T-helper 2 cell treated with Interferon-gamma antibody and Interleukin-4, amounts not matched to agents 5 μg/mL and 100 μg/mL, for 36 hours (primary cell): ENCODE results near the gene VTI1A.

Experiments used
- DNase-seq: peaks from one replicate; pipeline ENCODE4 v3.0.0; 2021; ENCODE audit warnings: low spot score
- H3K27ac Mint-ChIP-seq: one replicate; pipeline ENCODE4 v1.8.0; 2021; ENCODE audit warnings: mild to moderate bottlenecking, mixed read lengths
- H3K27me3 Mint-ChIP-seq: one replicate; pipeline ENCODE4 v1.8.0; 2021; ENCODE audit warnings: low read depth, mixed read lengths
- H3K36me3 Mint-ChIP-seq: one replicate; pipeline ENCODE4 v1.8.0; 2021; ENCODE audit warnings: low read depth, mixed read lengths
- H3K4me1 Mint-ChIP-seq: one replicate; pipeline ENCODE4 v1.8.0; 2021; ENCODE audit warnings: low read depth, mixed read lengths
- H3K4me3 Mint-ChIP-seq: one replicate; pipeline ENCODE4 v1.8.0; 2022; ENCODE audit warnings: mild to moderate bottlenecking, moderate library complexity, mixed read lengths
- H3K9me3 Mint-ChIP-seq: one replicate; pipeline ENCODE4 v1.8.0; 2021; ENCODE audit warnings: mixed read lengths

Gene VTI1A

DNA sequence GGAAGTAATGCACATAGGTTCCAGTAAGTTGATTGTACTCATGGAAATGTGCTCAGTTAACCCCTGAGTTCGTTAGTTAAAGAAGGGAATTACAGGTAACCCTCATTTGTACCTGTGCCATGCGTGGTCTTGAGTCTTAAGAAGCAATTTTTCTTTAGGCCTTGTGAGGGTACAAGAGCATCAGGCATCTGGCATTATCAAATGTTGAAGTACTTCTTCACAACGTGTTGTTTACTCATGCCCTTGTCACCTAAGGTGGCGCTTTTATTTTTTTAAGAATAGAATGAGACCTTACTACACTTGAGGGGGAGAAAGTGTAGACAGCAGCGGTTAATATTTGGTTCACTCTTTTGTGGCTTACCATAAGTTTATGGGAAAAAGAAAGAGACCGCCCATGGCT is 167.1 kb downstream of the VTI1A start:
- no peak overlapping the region for H3K27ac Mint-ChIP-seq

DNA sequence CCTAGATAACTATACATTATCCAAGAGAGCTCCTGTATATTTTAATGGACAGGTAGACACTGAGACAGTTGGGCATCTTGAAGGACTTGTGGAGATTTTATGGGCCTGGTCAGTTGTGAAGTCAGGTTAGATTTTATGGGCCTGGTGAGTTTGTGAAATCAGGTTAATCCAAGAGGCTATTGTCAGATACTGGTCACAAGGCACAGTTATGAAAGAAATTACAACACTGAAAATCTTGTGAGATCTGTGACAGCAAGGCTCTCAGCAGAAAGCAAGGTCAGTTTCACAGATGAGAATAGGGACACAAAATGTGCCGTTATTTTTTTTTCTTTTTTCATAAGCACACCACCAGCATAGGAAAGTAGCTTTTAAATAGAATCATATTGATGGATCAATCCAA is 167.6 kb downstream of the VTI1A start:
- Mint-ChIP-seq H3K36me3 (no peaks in the 10 kb centered on the region), H3K4me1 (no peaks in the 10 kb centered on the region), H3K9me3 (peaks cover 5% of the 10 kb centered on the region), H3K27me3 (no peaks in the 10 kb centered on the region), H3K27ac (no peak overlapping the region), H3K4me3 (no peak overlapping the region)
- DNase-seq, result no peak

More for the DNA sequence above, 167.1 kb downstream of the VTI1A start:
- DNase-seq, result no peak
- Mint-ChIP-seq H3K4me1 (no peaks in the 10 kb centered on the region), H3K27me3 (no peaks in the 10 kb centered on the region), H3K4me3 (no peak overlapping the region), H3K9me3 (peaks cover 5% of the 10 kb centered on the region), H3K36me3 (no peaks in the 10 kb centered on the region)

DNA sequence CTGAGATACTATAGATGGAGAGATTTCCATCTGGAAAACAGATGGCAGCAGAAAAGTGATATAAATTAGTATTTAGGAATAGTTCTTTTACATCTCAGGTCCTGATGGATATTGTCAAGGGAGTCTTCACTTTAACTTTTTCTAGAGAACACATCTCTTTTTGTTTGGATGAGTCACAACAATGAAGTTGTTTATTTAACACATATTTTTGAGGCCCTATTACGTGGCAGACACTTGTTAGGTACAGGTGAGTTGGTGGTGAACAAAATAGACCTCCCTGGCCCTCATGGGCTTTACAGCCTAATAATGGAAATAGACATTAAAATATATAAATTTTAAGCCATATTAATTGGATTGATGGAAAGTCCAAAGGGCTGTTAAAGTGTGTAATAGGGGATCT is 168.3 kb downstream of the VTI1A start:
- peaks cover 5% of the 10 kb centered on the region for H3K9me3 Mint-ChIP-seq
- no peak overlapping the region for H3K27ac Mint-ChIP-seq
- no peak overlapping the region for H3K4me3 Mint-ChIP-seq
- H3K4me1 Mint-ChIP-seq, result no peaks in the 10 kb centered on the region
- no peak for DNase-seq
- no peaks in the 10 kb centered on the region for H3K36me3 Mint-ChIP-seq
- H3K27me3 Mint-ChIP-seq, result no peaks in the 10 kb centered on the region

DNA sequence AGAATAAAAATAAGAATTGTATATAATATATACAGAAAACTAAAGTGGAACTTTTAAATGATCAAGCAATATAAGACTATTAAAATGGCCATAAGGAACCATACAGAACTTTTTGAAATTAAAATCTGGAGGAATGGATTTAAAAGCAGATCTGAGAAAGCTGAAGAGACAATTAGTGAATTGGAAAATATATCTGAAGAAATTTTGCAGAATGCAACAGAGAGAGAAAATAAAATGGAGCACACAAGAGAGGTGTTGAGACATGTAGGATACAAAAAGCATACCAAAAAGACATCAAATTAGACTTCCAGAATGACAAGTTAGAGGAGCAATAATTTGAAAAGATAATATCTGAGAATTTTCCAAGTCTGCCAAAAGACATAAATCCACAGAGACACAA is 169.6 kb downstream of the VTI1A start:
- Mint-ChIP-seq H3K9me3 (peaks cover 5% of the 10 kb centered on the region), H3K27me3 (no peaks in the 10 kb centered on the region), H3K4me1 (no peaks in the 10 kb centered on the region), H3K4me3 (no peak overlapping the region), H3K36me3 (no peaks in the 10 kb centered on the region), H3K27ac (no peak overlapping the region)
- DNase-seq, result no peak

DNA sequence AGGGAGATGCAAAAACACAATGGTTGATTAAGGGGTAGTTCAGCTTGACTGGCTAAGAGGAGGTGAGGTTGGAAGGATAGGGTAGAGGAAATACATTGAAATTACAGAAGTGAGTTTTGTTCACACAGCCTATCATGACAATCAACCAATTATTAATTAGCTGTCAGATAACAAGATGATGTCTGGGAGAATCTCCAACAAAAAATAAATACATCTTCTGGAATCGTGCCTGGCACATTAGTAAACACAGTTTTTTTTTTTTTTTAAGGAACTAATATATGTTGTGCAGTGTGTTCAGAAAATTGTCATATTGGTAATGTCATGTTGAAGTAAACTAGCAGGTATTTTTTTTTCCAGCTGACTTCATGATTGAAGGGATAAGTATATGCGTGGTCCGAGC is 171.8 kb downstream of the VTI1A start:
- Mint-ChIP-seq H3K36me3 (no peaks in the 10 kb centered on the region), H3K4me3 (no peak overlapping the region), H3K27me3 (no peaks in the 10 kb centered on the region), H3K27ac (no peak overlapping the region), H3K4me1 (no peaks in the 10 kb centered on the region), H3K9me3 (peaks cover 5% of the 10 kb centered on the region)
- DNase-seq, result no peak

DNA sequence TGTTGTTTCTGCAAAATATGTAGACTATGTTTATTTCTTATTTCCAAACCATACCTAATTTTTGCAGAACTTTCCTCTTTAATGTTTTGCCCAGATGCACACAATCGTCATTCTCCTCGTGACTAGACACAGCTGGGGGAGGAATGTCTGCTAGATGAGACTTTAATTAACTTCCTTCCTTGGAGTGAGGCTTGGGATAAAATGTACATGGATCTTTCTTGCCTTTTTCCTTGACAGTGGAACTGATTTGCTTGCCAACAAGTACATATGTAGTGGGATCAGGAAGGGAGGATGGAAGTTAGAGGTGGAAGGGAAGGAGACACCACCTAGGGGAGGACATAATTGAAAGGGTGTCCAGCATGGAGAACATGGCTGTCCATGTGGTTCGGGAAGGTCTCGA is 172.5 kb downstream of the VTI1A start:
- DNase-seq, result no peak
- Mint-ChIP-seq H3K9me3 (peaks cover 5% of the 10 kb centered on the region), H3K4me3 (no peak overlapping the region), H3K27me3 (no peaks in the 10 kb centered on the region), H3K4me1 (no peaks in the 10 kb centered on the region), H3K27ac (no peak overlapping the region), H3K36me3 (no peaks in the 10 kb centered on the region)

DNA sequence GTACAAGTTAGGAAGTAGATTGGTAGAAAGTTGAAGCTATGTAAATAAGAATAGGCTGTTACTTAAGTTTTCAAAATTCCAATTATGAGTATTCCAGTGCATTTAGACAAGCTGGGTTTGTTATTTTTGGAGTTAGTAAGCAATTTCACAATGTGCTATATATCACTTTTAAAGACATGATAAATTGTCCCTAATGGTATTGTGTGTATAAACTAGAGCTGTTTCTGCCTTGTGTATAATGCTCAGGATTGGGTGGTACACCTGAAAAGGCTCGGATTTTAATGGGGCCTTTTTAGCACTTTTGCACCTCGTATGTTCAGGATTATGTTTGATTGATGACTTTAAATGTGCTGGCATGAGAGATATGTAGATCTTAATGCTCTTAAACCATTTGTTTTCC is 175.8 kb downstream of the VTI1A start:
- Mint-ChIP-seq H3K9me3 (no peaks in the 10 kb centered on the region), H3K4me1 (no peaks in the 10 kb centered on the region), H3K36me3 (no peaks in the 10 kb centered on the region), H3K27ac (no peak overlapping the region), H3K4me3 (no peak overlapping the region), H3K27me3 (no peaks in the 10 kb centered on the region)
- DNase-seq, result no peak

DNA sequence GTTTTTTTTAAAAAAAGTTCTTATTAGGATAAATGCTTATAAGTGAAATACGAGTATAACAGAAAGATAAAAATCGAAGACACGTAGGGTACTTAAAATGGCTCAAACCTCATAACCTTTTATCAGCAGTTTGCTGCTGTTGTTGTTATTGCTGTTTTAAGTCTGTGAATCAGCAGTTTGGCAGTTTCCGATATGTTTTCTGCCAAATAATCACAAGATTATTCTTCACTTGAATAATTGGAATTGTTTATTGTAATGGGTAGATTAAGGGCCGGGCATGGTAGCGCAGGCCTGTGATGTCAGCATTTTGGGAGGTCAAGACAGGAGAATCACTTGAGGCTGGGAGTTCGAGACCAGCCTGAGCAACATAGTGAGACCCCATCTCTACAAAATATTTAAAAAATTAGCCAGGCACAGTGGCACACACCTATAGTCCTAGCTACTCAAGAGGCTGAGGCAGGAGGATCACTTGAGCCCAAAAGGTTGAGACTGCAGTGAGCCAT is 177.6 kb downstream of the VTI1A start:
- Mint-ChIP-seq H3K9me3 (no peaks in the 10 kb centered on the region), H3K27ac (no peak overlapping the region), H3K4me1 (no peaks in the 10 kb centered on the region), H3K27me3 (no peaks in the 10 kb centered on the region), H3K36me3 (no peaks in the 10 kb centered on the region), H3K4me3 (no peak overlapping the region)
- DNase-seq, result no peak

DNA sequence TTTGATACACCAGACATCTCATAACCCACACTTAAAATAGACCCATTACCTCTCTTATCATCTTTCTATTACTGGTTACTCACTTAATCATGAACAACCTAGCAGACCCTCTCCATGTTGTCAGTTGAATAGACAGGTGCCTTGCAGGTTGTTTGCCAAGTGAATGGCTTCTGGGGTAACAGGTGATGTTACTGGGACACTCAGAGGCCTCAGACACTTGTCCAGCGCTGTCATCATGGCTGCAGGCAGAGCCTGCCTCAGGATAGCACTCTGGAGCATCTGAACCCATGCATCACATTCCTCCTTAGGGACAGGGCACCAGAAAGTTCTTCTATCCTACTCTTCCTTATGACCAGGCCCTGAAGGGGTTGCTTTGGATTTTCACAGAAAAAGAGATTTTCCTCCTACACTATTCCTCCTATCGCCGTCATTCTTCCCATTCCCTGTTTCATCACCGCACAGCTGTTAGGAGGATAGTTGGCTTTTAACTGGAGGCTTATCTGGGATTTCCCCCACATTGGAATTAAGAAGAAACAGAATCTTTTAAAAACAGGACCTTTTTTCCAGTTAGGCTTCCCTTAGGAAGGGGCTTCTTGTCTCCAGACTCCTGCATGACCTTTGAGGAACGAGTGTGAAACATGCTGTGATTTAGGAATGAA is 182.1 kb downstream of the VTI1A start:
- no peaks in the 10 kb centered on the region for H3K4me1 Mint-ChIP-seq
- no peaks in the 10 kb centered on the region for H3K36me3 Mint-ChIP-seq

DNA sequence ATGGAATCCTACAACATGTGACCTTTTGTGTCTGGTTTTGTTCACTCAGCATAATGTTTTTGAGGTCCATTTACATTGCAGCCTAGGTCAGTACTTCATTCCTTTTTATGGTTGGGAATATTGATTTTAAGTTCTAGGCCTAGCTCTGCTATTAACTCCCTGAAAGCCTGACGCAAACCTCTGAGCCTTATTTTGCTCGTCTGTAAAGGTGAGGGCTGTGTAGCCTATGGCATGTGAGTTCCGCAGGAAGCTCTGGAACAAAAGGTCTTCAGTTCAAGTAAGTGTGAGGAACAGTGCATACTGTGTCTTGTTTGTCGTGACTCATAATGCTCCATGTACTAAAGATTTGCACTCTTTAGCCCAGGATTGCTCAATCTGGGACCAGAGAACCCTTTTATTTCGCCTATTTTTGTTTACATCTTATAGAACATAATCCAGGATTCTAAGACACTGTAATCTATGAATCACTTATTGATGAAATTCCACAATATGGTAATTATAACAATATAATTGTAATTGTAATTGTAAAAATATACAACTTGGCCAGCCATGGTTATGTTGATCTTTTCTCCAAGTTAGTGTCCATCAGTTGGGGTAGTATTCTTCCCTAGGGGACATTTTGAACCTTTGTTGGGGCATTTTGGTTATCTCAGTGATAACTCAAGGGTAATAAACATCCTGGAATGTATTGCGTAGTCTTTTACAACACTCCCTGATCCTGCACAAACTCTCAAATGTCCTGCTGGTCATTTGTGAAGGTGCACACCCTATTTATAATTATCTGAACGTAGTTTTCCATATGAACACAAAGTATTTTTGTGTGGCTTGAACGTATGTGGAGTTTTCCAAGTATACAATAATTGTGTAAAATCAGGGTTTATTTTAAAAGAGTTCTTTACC is 184.7 kb downstream of the VTI1A start:
- no peak overlapping the region for H3K27ac Mint-ChIP-seq
- no peaks in the 10 kb centered on the region for H3K36me3 Mint-ChIP-seq
- no peaks in the 10 kb centered on the region for H3K27me3 Mint-ChIP-seq
- H3K4me1 Mint-ChIP-seq, result no peaks in the 10 kb centered on the region
- H3K4me3 Mint-ChIP-seq, result no peak overlapping the region
- no peak for DNase-seq
- H3K9me3 Mint-ChIP-seq, result no peaks in the 10 kb centered on the region

More for the DNA sequence above, 182.1 kb downstream of the VTI1A start:
- Mint-ChIP-seq H3K4me3 (no peak overlapping the region), H3K9me3 (no peaks in the 10 kb centered on the region), H3K27ac (no peak overlapping the region), H3K27me3 (no peaks in the 10 kb centered on the region)
- no peak for DNase-seq

DNA sequence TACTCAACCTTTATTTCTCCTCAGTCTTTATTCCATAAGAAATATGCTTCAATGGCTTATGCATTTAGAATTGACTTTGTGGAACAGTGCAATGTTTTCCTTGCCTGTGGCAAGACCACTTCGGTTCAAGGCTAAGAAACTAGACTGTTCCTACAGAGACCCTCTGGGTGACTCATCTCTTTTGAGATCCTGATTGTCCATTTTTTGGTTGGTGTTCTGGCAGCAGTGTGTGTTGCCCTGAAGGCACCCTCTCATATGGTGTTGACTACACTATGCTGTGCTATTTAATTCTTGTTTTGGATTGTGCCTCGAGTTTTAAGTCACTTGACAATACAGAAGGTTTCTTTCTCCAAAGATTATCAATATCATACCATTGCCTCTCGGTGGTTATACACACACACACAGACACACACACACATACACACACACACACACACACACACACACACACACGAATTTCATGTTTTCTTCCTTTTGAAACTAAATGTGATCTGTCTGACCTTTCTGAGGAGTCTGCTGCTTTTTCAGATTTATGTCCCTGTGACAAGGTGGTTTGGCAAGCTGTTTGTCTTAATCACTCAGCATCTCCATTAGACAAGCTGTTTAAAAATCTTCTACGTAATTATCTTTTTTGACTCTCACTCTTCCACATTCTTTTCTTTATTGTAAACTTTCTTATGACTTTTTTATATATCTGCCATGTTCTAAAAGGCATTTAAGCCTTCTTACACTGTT is 187.2 kb downstream of the VTI1A start:
- Mint-ChIP-seq H3K4me3 (no peak overlapping the region), H3K27ac (no peak overlapping the region)

DNA sequence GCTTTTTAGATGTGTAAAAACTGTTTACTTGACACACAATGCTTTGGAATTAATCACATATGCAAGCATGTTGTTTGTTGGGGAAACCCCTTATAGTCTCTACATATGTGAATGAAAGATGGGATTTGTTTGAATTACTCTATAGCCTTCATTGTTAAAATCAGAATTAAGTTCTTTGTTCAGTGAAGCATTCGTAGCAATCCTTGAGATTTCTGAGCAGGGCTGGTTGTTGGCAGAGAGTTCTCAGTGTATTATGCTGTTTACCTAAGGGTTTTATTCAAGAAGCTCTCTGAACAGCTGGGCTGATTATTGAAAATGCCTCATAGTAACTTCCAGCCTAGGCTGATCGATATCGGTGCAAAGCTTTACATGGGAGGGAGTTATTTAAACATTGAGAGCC is 190.9 kb downstream of the VTI1A start:
- H3K27me3 Mint-ChIP-seq, result no peaks in the 10 kb centered on the region
- no peaks in the 10 kb centered on the region for H3K36me3 Mint-ChIP-seq
- no peaks in the 10 kb centered on the region for H3K9me3 Mint-ChIP-seq
- no peak overlapping the region for H3K4me3 Mint-ChIP-seq
- no peak overlapping the region for H3K27ac Mint-ChIP-seq
- no peak for DNase-seq
- H3K4me1 Mint-ChIP-seq, result no peaks in the 10 kb centered on the region

More for the DNA sequence above, 187.2 kb downstream of the VTI1A start:
- no peaks in the 10 kb centered on the region for H3K9me3 Mint-ChIP-seq
- H3K36me3 Mint-ChIP-seq, result no peaks in the 10 kb centered on the region
- no peak for DNase-seq
- H3K4me1 Mint-ChIP-seq, result no peaks in the 10 kb centered on the region
- H3K27me3 Mint-ChIP-seq, result no peaks in the 10 kb centered on the region

DNA sequence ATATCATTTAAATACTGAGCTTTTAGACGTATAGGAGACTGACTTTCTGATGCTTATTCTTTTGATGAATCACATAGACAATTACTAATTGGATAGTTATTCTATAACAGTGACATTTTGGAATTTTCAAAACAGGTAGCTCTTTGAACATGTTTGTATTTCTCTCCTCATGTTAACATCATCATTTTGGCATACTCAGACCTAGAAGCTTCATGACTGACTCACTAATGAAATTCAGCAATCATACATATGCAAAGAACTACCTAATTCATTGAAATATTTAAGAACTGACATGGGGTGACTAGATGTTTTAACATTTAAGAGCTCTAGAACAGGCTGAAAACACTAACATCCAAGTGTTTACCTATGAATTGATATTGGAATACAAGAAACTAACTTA is 192.3 kb downstream of the VTI1A start:
- DNase-seq, result no peak
- Mint-ChIP-seq H3K4me1 (no peaks in the 10 kb centered on the region), H3K4me3 (no peak overlapping the region), H3K9me3 (no peaks in the 10 kb centered on the region), H3K36me3 (no peaks in the 10 kb centered on the region), H3K27ac (no peak overlapping the region), H3K27me3 (no peaks in the 10 kb centered on the region)

DNA sequence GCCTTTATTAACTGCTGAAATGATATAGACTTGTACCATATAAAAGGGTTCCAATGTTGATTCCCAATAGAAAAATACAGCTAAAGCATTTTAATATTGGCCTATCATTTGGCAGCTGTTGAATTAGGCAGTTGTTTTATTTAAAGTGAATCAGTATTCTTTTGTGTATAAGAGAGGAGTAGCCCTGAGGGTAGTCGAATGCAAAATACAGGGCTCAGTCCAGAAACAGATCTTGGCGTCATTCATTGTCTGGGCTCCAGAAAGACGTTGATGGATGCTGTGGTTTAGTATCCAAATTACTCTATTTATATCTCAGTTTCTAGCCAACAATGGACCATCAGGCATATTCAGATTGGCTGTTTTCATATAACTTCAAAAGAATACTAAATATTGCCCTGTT is 193.6 kb downstream of the VTI1A start:
- no peak for DNase-seq
- H3K9me3 Mint-ChIP-seq, result no peaks in the 10 kb centered on the region
- no peak overlapping the region for H3K4me3 Mint-ChIP-seq
- no peaks in the 10 kb centered on the region for H3K4me1 Mint-ChIP-seq
- no peak overlapping the region for H3K27ac Mint-ChIP-seq
- no peaks in the 10 kb centered on the region for H3K36me3 Mint-ChIP-seq
- no peaks in the 10 kb centered on the region for H3K27me3 Mint-ChIP-seq
